Astrocyte of the spinal cord (primary cell): ENCODE data around the gene ZHX3.
A peak's percentile ranks its signal among the peaks of the same experiment; 100 is the strongest.

ENCODE experiments used
- DNase-seq: peaks from one replicate; pipeline ENCODE4 v3.0.0; 2011; ENCODE audit warnings: low read depth, low spot score
- H3K4me3 ChIP-seq: 2 replicates; pipeline ENCODE4 v1.5.1; 2011; ENCODE audit warnings: low read depth, mild to moderate bottlenecking, low read length, moderate library complexity
- in situ Hi-C: cut with HindIII; loops from 2 replicates; pipeline ENCODE4 v1.10.0; 2017; ENCODE audit warnings: low sequenced_read_pairs
- TF ChIP-seq, protein P1 (sequence below): IDR thresholded peaks from 2 replicates; pipeline ENCODE4 v1.5.1; 2012; ENCODE audit warnings: low read depth, mild to moderate bottlenecking, low read length, inconsistent platforms

ZHX3 gene

DNA sequence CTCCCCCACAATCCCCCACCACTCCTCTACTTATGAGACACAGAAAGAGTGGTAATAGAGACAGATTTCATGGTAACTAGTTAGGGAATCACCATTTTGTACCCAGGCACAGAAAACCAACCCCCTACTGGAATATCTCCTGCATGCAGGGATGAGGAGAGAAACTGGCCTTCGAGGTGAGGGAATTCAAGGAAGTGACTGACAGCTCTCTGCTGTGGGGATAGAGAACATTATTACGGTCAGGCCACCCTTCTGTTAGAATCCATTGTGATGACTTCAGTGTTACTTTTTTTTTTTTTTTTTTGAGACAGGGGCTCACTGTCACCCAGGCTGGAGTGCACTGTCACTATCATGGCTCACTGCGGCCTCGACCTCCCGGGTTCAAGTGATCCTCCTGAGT, 9.6 kb upstream of the ZHX3 start:
- in situ Hi-C loops, result no loop called here
- TF ChIP-seq, protein P1, sequence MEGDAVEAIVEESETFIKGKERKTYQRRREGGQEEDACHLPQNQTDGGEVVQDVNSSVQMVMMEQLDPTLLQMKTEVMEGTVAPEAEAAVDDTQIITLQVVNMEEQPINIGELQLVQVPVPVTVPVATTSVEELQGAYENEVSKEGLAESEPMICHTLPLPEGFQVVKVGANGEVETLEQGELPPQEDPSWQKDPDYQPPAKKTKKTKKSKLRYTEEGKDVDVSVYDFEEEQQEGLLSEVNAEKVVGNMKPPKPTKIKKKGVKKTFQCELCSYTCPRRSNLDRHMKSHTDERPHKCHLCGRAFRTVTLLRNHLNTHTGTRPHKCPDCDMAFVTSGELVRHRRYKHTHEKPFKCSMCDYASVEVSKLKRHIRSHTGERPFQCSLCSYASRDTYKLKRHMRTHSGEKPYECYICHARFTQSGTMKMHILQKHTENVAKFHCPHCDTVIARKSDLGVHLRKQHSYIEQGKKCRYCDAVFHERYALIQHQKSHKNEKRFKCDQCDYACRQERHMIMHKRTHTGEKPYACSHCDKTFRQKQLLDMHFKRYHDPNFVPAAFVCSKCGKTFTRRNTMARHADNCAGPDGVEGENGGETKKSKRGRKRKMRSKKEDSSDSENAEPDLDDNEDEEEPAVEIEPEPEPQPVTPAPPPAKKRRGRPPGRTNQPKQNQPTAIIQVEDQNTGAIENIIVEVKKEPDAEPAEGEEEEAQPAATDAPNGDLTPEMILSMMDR, result no peak
- DNase-seq, result no peak
- H3K4me3 ChIP-seq, result no peak overlapping the region

DNA sequence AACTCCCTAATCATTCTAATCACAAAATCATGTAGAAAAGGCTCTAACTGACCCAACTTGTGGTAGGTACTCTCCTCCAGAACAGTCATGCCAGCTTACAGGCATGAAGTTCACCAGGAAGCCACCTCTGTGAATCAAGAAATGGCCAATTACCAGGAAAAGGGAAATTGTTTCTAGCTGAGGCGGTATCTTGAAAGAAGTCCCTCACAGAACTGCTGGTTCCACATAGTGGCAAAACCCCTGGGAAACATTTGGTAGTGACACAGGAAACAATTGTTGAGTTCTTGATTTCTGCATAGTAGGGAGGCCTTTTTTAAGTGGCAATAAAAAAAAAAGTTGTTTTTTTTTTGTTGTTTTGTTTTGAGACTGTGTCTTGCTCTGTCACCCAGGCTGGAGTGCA, 3.4 kb upstream of the ZHX3 start:
- no peak for DNase-seq
- in situ Hi-C loops, result no loop called here
- H3K4me3 ChIP-seq, result no peak overlapping the region
- TF ChIP-seq, protein P1, result no peak

DNA sequence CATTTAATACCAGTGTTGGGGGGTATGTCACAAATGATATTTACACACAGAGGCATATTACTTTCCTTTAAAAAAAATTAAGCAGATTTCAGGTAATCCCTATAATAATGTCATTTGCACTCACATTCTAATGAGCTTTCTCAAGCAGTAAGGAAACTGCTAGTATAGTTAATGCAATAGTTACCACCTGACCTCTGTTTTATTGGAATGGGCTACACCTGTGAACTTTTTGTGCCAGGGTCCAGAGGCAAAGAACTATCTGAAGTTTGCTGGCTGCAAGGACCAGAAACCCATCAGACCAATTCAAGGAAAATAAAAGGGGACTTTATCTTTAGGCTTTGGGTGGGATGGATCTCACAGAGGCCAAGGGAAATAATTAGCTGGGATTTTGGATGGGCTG, 2.9 kb upstream of the ZHX3 start:
- in situ Hi-C loops, result no loop called here
- no peak for DNase-seq
- TF ChIP-seq, protein P1, result no peak
- H3K4me3 ChIP-seq, result no peak overlapping the region

DNA sequence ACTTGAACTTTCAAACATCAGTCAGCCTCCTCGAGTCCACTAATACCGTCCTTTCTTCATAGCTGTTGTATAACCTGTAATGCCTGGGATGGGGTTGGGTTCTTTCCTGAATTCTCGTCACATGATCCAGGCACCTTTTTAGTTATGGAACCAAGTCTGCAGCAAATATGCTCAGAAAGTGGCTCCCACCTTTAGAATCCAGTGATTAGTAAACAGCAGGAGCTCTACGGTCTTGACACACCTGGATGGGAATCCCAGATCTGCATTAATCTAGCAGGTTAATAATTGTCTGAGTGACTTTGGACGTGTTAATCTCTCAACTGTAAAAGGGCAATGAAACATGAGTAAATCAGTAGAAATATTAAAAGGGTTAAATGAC, 729 bp upstream of the ZHX3 start:
- peak; percentile 18 for DNase-seq
- H3K4me3 ChIP-seq, result peak overlapping the region; percentile 48
- in situ Hi-C loops, result no loop called here
- TF ChIP-seq, protein P1, result no peak

DNA sequence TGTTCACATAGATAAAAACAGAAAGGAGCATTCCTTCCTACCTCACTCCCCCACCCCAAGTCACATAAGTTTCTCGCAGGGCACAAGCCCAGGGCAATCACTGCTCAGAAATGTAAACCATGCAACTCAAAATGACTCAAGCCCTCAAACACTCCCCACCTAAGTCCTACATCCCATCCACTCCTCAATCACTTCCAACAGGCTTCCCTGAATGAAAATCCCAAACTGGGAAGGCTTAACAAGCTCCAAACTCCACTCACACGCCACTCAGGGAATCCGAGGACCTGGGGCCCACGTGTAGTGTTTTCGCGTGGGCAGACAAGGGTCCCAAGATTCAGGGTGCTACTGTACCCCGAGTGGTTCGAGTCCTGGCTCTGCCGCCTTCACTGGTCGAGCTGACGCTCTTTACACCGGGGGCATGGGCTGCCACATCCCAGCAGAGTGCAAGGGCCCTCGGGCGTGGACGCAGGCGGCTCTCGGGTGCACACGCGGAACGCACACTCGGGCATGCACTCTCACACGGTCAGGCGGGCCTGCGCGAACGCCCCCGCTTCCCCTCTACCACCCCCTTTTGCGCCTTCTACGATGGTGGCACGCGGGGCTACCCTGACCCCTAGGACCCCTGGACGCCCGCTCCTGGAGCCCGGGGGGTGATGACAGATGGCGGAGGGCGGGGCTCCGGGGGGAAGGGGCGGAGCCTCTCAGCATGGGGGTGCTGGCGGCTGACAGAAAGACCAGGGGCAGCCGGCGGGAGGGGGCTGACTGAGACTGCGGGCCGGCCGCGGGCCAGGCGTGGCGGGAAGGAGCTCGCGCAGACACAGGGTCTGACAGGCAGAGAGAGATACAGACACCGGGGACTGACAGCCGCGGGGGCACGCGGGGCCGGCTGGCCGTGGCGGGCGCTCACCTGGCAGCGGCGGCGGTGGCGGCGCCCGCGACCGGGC, 657 bp downstream of the ZHX3 start:
- H3K4me3 ChIP-seq, result peak overlapping the region; percentile 84
- in situ Hi-C loops, result no loop called here
- peak; percentile 85 for DNase-seq
- TF ChIP-seq, protein P1, result no peak

DNA sequence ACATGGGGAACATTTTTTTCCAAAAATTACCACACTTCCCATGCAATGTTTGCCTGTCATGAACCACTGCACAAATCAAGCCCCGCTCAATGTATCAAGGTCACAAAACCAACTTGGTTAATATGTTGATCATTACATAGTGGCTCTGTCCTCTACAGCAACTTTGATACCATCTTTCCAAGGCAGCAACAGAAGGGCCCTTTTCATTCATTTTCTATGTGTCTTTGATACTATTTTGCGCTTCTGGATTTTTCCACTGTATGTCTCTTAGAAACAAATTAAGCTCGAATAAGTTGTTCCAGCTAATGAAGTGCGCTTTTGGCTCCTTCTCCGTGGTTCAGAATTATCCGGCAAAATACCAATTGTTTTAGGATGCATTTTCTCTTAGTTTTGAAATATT, 1.5 kb downstream of the ZHX3 start:
- DNase-seq, result no peak
- peak overlapping the region; percentile 84 for H3K4me3 ChIP-seq
- in situ Hi-C loops, result no loop called here
- TF ChIP-seq, protein P1, result no peak
